ENCODE measurements around the gene CYB561D2. TPM values are rescaled to one million over a fixed set of nuclear protein-coding genes. Genes with fewer than 3 reads are reported as not detected.
A peak's percentile ranks its signal among the peaks of the same experiment; 100 is the strongest.

Gene CYB561D2
- total and polyA plus RNA-seq, 8 donors: 8.6 to 30.4 (median 14.0) TPM

- no peaks in the 10 kb centered on the region for H3K9me3 ChIP-seq
- H3K27ac ChIP-seq: peak overlapping the region; percentile 90 to 97 (median 96)
- intact Hi-C loops (cut with DNase I): no loop called here
- H3K27me3 ChIP-seq: no peaks in the 10 kb centered on the region
- peak; percentile 97 to 100 (median 100) for DNase-seq
- H3K4me3 ChIP-seq: peak overlapping the region; percentile 39 to 98 (median 84)
- peak; percentile 87 to 92 (median 89) for ATAC-seq
- WGBS, 2 donors: 1% methylated on average over 71 to 79 of the region's 79 CpGs
- peaks cover 0 to 2% (median 0%) of the 10 kb centered on the region in 3 donors for H3K36me3 ChIP-seq
- TF ChIP-seq CTCF (IDR thresholded peaks at IDR 0.05): no peak
- FAIRE-seq: peak; percentile 39
- H3K4me1 ChIP-seq: peaks cover 10 to 42% (median 28%) of the 10 kb centered on the region in 3 donors
These were observed 13.3 kb upstream of the CYB561D2 start for GRCh38 chr3:50337175-50337861.

- FAIRE-seq (no peak), DNase-seq (no peak), ATAC-seq (no peak)
- Histone ChIP-seq H3K27ac (peak overlapping the region in 3 of 4 donors; percentile 90 to 97 (median 95)), H3K9me3 (no peaks in the 10 kb centered on the region), H3K4me3 (peak overlapping the region in 1 of 4 donors; percentile 72), H3K27me3 (no peaks in the 10 kb centered on the region), H3K36me3 (no peaks in the 10 kb centered on the region), H3K4me1 (peaks cover 10 to 32% (median 24%) of the 10 kb centered on the region in 3 donors)
- TF ChIP-seq CTCF (IDR thresholded peaks at IDR 0.05): no peak
- 78 to 83% methylated on average over 5 of the region's 5 CpGs for WGBS, 2 donors
- intact Hi-C loops (cut with DNase I): no loop called here
These were observed 11.7 kb upstream of the CYB561D2 start for GRCh38 chr3:50338965-50339364.

- no peaks in the 10 kb centered on the region for H3K27me3 ChIP-seq
- no peak for TF ChIP-seq CTCF (IDR thresholded peaks at IDR 0.05)
- intact Hi-C loops (cut with DNase I): loop anchor here in 1 of 3 donors (10.0 kb wide), 1 partner anchor 215 kb away; no protein-coding TSS in a partner anchor
- H3K36me3 ChIP-seq: no peaks in the 10 kb centered on the region
- FAIRE-seq (no peak), DNase-seq (peak in 1 of 6 donors; percentile 49), ATAC-seq (no peak)
- peaks cover 4 to 26% (median 17%) of the 10 kb centered on the region in 3 donors for H3K4me1 ChIP-seq
- no peaks in the 10 kb centered on the region for H3K9me3 ChIP-seq
- 87 to 92% methylated on average over 13 to 14 of the region's 14 CpGs for WGBS, 2 donors
- peak overlapping the region in 3 of 4 donors; percentile 90 to 97 (median 95) for H3K27ac ChIP-seq
- H3K4me3 ChIP-seq: peak overlapping the region in 1 of 4 donors; percentile 72
These were observed 11.0 kb upstream of the CYB561D2 start for GRCh38 chr3:50339485-50340146.

GRCh38 chr3:50340147-50340447 lies 10.6 kb upstream of the CYB561D2 start:
- 72 to 75% methylated on average over 9 of the region's 9 CpGs for WGBS, 2 donors
- no peak for TF ChIP-seq CTCF (IDR thresholded peaks at IDR 0.05)
- ATAC-seq (no peak), DNase-seq (no peak), FAIRE-seq (no peak)
- Histone ChIP-seq H3K4me3 (peak overlapping the region in 2 of 4 donors; percentile 23 to 72), H3K4me1 (peaks cover 0 to 21% (median 12%) of the 10 kb centered on the region in 3 donors), H3K9me3 (no peaks in the 10 kb centered on the region), H3K27me3 (no peaks in the 10 kb centered on the region), H3K36me3 (no peaks in the 10 kb centered on the region), H3K27ac (peak overlapping the region in 3 of 4 donors; percentile 16 to 60 (median 55))
- intact Hi-C loops (cut with DNase I): loop anchor here in 1 of 3 donors (10.0 kb wide), 1 partner anchor 215 kb away; no protein-coding TSS in a partner anchor
